ENCODE measurements around the gene CACNA2D1.

The CACNA2D1 gene

DNA sequence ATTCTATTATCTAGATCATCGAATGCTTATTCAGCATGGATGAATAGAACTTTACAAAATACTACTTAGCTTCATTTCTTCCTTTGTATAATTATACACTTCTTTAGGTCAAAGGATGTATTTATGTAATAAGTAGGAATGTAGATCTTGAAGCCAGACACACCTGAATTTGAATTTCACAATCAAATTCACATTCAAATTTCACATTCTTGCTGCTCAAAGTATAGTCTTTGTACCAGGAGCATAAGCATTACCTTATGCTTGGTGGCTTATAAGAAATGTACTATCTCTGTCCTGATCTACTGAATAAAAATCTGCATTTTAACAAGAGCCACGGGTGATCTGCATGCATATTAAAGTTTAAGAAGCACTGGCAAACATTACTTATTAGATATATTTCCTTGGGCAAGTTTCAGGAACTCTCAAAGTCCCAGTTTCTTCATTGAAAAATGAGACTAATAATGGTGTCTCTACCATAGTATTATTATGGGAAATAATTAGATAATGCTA is 112.8 kb downstream of the CACNA2D1 start:
- no peak for TF ChIP-seq CTCF (IDR thresholded peaks at IDR 0.05; ENCODE audit: control insufficient read depth, insufficient read depth, low read depth, low read length, missing control alignments)
- no peak overlapping the region for H3K4me3 ChIP-seq (ENCODE audit: control insufficient read depth, low read depth, low read length)
- no peak for DNase-seq (ENCODE audit: low read depth)

DNA sequence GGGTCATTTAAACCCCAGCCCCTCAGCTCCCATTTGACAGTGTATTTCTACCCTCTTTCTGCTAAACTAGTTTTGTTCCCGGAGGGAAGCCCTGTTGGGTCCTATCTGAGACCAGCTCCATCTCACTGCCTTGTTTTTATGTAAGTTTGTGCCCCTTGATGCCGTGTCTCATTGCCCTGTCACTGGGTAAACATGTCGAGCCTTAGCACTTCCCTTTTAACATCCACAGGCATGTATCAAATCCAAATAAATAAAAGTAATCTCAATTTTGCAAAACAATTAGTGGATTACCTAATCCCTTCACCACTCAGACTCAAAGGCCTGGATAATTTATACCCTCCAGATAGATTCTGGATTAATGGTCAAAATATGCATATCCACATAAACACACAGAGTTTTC is 115.7 kb downstream of the CACNA2D1 start:
- no peak for TF ChIP-seq CTCF (IDR thresholded peaks at IDR 0.05; ENCODE audit: control insufficient read depth, insufficient read depth, low read depth, low read length, missing control alignments)

DNA sequence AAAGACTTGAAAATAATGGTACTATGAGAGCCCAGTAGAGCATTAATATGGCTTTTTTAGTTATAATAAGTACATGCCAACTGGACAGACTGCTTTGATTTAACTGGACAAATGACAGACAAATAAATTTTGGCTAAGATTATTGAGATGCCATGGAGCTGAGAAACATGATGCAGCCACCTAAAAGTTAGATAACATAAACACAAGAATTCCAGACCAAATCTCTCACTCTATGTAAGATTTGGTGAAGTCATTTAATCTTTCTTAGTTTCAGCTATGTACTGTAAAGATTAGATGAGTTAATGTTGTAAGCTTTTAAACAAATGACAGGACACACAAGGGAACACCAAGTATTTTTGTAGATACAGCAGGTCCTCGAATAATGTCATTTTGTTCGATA is 118.2 kb downstream of the CACNA2D1 start:
- TF ChIP-seq CTCF (IDR thresholded peaks at IDR 0.05; ENCODE audit: control insufficient read depth, insufficient read depth, low read depth, low read length, missing control alignments) = no peak
- DNase-seq (ENCODE audit: low read depth) = no peak
- no peak overlapping the region for H3K4me3 ChIP-seq (ENCODE audit: control insufficient read depth, low read depth, low read length)

More for the DNA sequence above, 115.7 kb downstream of the CACNA2D1 start:
- no peak for DNase-seq (ENCODE audit: low read depth)
- no peak overlapping the region for H3K4me3 ChIP-seq (ENCODE audit: control insufficient read depth, low read depth, low read length)

DNA sequence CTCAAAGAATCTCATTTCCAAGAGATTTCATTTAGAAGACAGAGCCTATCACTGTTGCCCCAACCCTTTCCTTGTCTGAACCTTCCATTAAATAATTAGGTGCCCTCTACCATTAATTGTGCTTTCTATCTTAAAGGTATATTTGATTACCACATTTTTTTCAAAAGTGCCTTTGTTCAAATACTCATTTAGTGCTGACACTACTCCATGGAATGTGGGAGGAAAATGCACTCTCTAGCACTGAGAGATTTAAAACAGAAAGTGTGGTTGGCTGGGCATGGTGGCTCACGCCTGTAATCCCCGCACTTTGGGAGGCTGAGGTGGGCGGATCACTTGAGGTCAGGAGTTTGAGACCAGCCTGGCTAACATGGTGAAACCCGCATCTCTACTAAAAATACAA is 119.8 kb downstream of the CACNA2D1 start:
- TF ChIP-seq CTCF (IDR thresholded peaks at IDR 0.05; ENCODE audit: control insufficient read depth, insufficient read depth, low read depth, low read length, missing control alignments) = no peak
- no peak overlapping the region for H3K4me3 ChIP-seq (ENCODE audit: control insufficient read depth, low read depth, low read length)
- no peak for DNase-seq (ENCODE audit: low read depth)

GRCh38 chr7:82319674-82320118 is 123.9 kb downstream of the CACNA2D1 start:
- DNase-seq (ENCODE audit: low read depth) = peak; percentile 74
- no peak for TF ChIP-seq CTCF (IDR thresholded peaks at IDR 0.05; ENCODE audit: control insufficient read depth, insufficient read depth, low read depth, low read length, missing control alignments)
- H3K4me3 ChIP-seq (ENCODE audit: control insufficient read depth, low read depth, low read length) = no peak overlapping the region

- no peak for TF ChIP-seq CTCF (IDR thresholded peaks at IDR 0.05; ENCODE audit: control insufficient read depth, insufficient read depth, low read depth, low read length, missing control alignments)
- DNase-seq (ENCODE audit: low read depth) = no peak
Measured at GRCh38 chr7:82318786-82319185, 124.8 kb downstream of the CACNA2D1 start.

DNA sequence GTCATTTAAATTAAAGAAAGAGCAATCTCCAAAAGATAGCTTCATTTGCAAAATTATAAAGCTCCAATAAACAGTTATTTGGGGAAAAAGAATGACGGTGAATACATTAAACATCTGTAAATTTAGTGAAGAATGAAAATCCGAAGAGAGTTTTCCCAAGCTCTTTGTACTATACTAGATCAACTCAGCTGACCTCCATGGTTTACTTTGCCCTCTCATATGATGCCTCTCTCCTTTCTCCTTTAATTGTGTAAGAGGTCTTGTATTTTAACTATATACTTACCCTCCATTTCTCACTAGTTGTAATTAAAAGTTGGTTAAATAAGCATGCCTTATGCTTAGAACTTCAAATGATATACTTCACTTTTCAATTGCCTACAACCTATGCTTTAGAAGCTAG is 125.8 kb downstream of the CACNA2D1 start:
- H3K4me3 ChIP-seq (ENCODE audit: control insufficient read depth, low read depth, low read length) = no peak overlapping the region
- no peak for DNase-seq (ENCODE audit: low read depth)
- no peak for TF ChIP-seq CTCF (IDR thresholded peaks at IDR 0.05; ENCODE audit: control insufficient read depth, insufficient read depth, low read depth, low read length, missing control alignments)

More at GRCh38 chr7:82318786-82319185, 124.8 kb downstream of the CACNA2D1 start:
- no peak overlapping the region for H3K4me3 ChIP-seq (ENCODE audit: control insufficient read depth, low read depth, low read length)
